ENCODE results near the gene TEC.
"Not testable (repeated sequence)": the region's sequence is repeated elsewhere in the genome, so short reads cannot be mapped to it uniquely, and the experiment has no call there.

TEC gene

GRCh38 chr4:48268956-48269860 lies at the start of gene TEC:
TSS of gene TEC (minus strand) at chr4:48269838. CDS start at chr4:48228614, 41,224 bp downstream.
- DNase-seq (ENCODE audit: low read depth, low spot score), result no peak

GRCh38 chr4:48315728-48316630 lies 46.3 kb upstream of the TEC start:
- no peak for DNase-seq (ENCODE audit: low read depth, low spot score)

GRCh38 chr4:48314746-48315145 lies 45.1 kb upstream of the TEC start:
- DNase-seq (ENCODE audit: low read depth, low spot score), result not testable (repeated sequence)

GRCh38 chr4:48311896-48312295 lies 42.3 kb upstream of the TEC start:
- DNase-seq (ENCODE audit: low read depth, low spot score), result no peak

GRCh38 chr4:48308901-48309300 lies 39.3 kb upstream of the TEC start:
- DNase-seq (ENCODE audit: low read depth, low spot score), result no peak

- no peak for DNase-seq (ENCODE audit: low read depth, low spot score)
Measured at GRCh38 chr4:48307528-48307927, 37.9 kb upstream of the TEC start.

- no peak for DNase-seq (ENCODE audit: low read depth, low spot score)
Measured at GRCh38 chr4:48305508-48305907, 35.9 kb upstream of the TEC start.

- DNase-seq (ENCODE audit: low read depth, low spot score), result no peak
Measured at GRCh38 chr4:48300004-48300403, 30.4 kb upstream of the TEC start.

- DNase-seq (ENCODE audit: low read depth, low spot score), result no peak
Measured at GRCh38 chr4:48299560-48299959, 29.9 kb upstream of the TEC start.

- DNase-seq (ENCODE audit: low read depth, low spot score), result no peak
Measured at GRCh38 chr4:48297256-48297846, 27.7 kb upstream of the TEC start.

- DNase-seq (ENCODE audit: low read depth, low spot score), result no peak
Measured at GRCh38 chr4:48296365-48296764, 26.7 kb upstream of the TEC start.

- DNase-seq (ENCODE audit: low read depth, low spot score), result no peak
Measured at GRCh38 chr4:48295116-48295515, 25.5 kb upstream of the TEC start.

- DNase-seq (ENCODE audit: low read depth, low spot score), result not testable (repeated sequence)
Measured at GRCh38 chr4:48292218-48292790, 22.7 kb upstream of the TEC start.

- DNase-seq (ENCODE audit: low read depth, low spot score), result no peak
Measured at GRCh38 chr4:48290146-48290772, 20.6 kb upstream of the TEC start.

- not testable (repeated sequence) for DNase-seq (ENCODE audit: low read depth, low spot score)
Measured at GRCh38 chr4:48286060-48286459, 16.4 kb upstream of the TEC start.

- DNase-seq (ENCODE audit: low read depth, low spot score), result not testable (repeated sequence)
Measured at GRCh38 chr4:48285640-48286039, 16.0 kb upstream of the TEC start.

GRCh38 chr4:48275686-48276085 lies 6.0 kb upstream of the TEC start:
- DNase-seq (ENCODE audit: low read depth, low spot score), result no peak

- no peak for DNase-seq (ENCODE audit: low read depth, low spot score)
Measured at GRCh38 chr4:48275247-48275646, 5.6 kb upstream of the TEC start.

- no peak for DNase-seq (ENCODE audit: low read depth, low spot score)
Measured at GRCh38 chr4:48271626-48272025, 2.0 kb upstream of the TEC start.

- no peak for DNase-seq (ENCODE audit: low read depth, low spot score)
Measured at GRCh38 chr4:48270951-48271473, 1.4 kb upstream of the TEC start.

- no peak for DNase-seq (ENCODE audit: low read depth, low spot score)
Measured at GRCh38 chr4:48270523-48270897, 872 bp upstream of the TEC start.
